CD14-positive monocyte (primary cell): ENCODE measurements around the gene TMCC3. TPM values are rescaled to one million over a fixed set of nuclear protein-coding genes. Genes with fewer than 3 reads are reported as not detected.

Experiments used
- DNase-seq, 3 donors: peaks; one replicate each; pipeline ENCODE4 v3.0.0-alpha.2; 2011 to 2022
- H2AFZ ChIP-seq: 2 replicates; pipeline ENCODE4 v1.6.0; 2012; ENCODE audit warnings: mild to moderate bottlenecking, low read depth, low read length, inconsistent platforms; ENCODE audit not compliant: insufficient read depth, poor library complexity, severe bottlenecking
- H3K27ac ChIP-seq, 2 donors: 1 replicate in 1 of 2; 2 replicates in 1 of 2; pipeline ENCODE4 v1.5.1; 2012 to 2013; ENCODE audit warnings: low read length in 2 of 2, control low read depth in 1 of 2, inconsistent platforms in 1 of 2, low read depth in 1 of 2, mild to moderate bottlenecking in 1 of 2
- H3K27me3 ChIP-seq, 2 donors: one replicate each; pipeline versions ENCODE4 v1.6.0 to v1.6.1; 2011 to 2013; ENCODE audit warnings: low read length in 2 of 2; ENCODE audit not compliant: control insufficient read depth in 2 of 2, insufficient read depth in 2 of 2
- H3K36me3 ChIP-seq, 2 donors: replicated peaks in 1 of 2; 1 replicate in 1 of 2; 2 replicates in 1 of 2; pipeline versions ENCODE4 v1.5.1 to v1.6.1; 2012 to 2013; ENCODE audit warnings: low read length in 2 of 2, control low read depth in 1 of 2, inconsistent platforms in 1 of 2, mild to moderate bottlenecking in 1 of 2; ENCODE audit not compliant: insufficient read depth in 2 of 2, control insufficient read depth in 1 of 2
- H3K4me1 ChIP-seq, 2 donors: 1 replicate in 1 of 2; 2 replicates in 1 of 2; pipeline versions ENCODE4 v1.5.1 to v1.6.1; 2012 to 2013; ENCODE audit warnings: low read length in 2 of 2, control low read depth in 1 of 2, inconsistent platforms in 1 of 2, mild to moderate bottlenecking in 1 of 2, moderate library complexity in 1 of 2; ENCODE audit not compliant: insufficient read depth in 2 of 2, control insufficient read depth in 1 of 2
- H3K4me2 ChIP-seq: replicated peaks from 2 replicates; pipeline ENCODE3; 2012; ENCODE audit warnings: low read length, moderate library complexity, mild to moderate bottlenecking; ENCODE audit not compliant: poor library complexity, severe bottlenecking; ENCODE audit errors: extremely low read depth
- H3K4me3 ChIP-seq, 3 experiments: fragments of 200-600 bp in 1 of 3; sonication (generic) in 1 of 3; replicated peaks in 1 of 3; 1 replicate in 2 of 3; 2 replicates in 1 of 3; pipeline ENCODE4 v1.5.1; 2011 to 2013; ENCODE audit warnings: low read length in 3 of 3, mild to moderate bottlenecking in 3 of 3, control low read depth in 2 of 3, low read depth in 2 of 3, inconsistent platforms in 1 of 3, moderate library complexity in 1 of 3
- H3K79me2 ChIP-seq: 2 replicates; pipeline ENCODE4 v1.6.0; 2012; ENCODE audit warnings: mild to moderate bottlenecking, control low read depth, inconsistent platforms, low read length, moderate library complexity; ENCODE audit not compliant: insufficient read depth
- H3K9ac ChIP-seq: 2 replicates; pipeline ENCODE4 v1.6.0; 2017; ENCODE audit warnings: low read length, mild to moderate bottlenecking; ENCODE audit not compliant: insufficient read depth, poor library complexity, severe bottlenecking
- H3K9me3 ChIP-seq, 2 donors: replicated peaks in 1 of 2; 1 replicate in 1 of 2; 2 replicates in 1 of 2; pipeline versions ENCODE4 v1.5.1 to v1.6.1; 2012 to 2013; ENCODE audit warnings: low read length in 2 of 2, control low read depth in 1 of 2; ENCODE audit not compliant: control insufficient read depth in 1 of 2, insufficient read depth in 1 of 2
- H4K20me1 ChIP-seq: 2 replicates; pipeline ENCODE4 v1.6.0; 2012; ENCODE audit warnings: mild to moderate bottlenecking, low read length, control low read depth, moderate library complexity; ENCODE audit not compliant: insufficient read depth
- H3K27ac Mint-ChIP-seq, 7 donors: one replicate each; pipeline ENCODE4 v1.8.0; 2020; ENCODE audit warnings: mild to moderate bottlenecking in 7 of 7, mixed read lengths in 7 of 7, moderate library complexity in 6 of 7, inconsistent platforms in 2 of 7
- H3K27me3 Mint-ChIP-seq, 3 donors: one replicate each; pipeline ENCODE4 v1.8.0; 2021 to 2022; ENCODE audit warnings: low read depth in 3 of 3, mild to moderate bottlenecking in 3 of 3, mixed read lengths in 3 of 3, moderate library complexity in 3 of 3, inconsistent platforms in 1 of 3
- H3K36me3 Mint-ChIP-seq, 2 donors: one replicate each; pipeline ENCODE4 v1.8.0; 2020; ENCODE audit warnings: mixed read lengths in 2 of 2, inconsistent platforms in 1 of 2, mild to moderate bottlenecking in 1 of 2
- H3K4me1 Mint-ChIP-seq: one replicate; pipeline ENCODE4 v1.8.0; 2020; ENCODE audit warnings: mild to moderate bottlenecking, mixed read lengths
- H3K4me3 Mint-ChIP-seq, 2 donors: one replicate each; pipeline ENCODE4 v1.8.0; 2020; ENCODE audit warnings: mild to moderate bottlenecking in 2 of 2, mixed read lengths in 2 of 2, moderate library complexity in 1 of 2
- H3K9me3 Mint-ChIP-seq, 7 donors: one replicate each; pipeline ENCODE4 v1.8.0; 2020 to 2022; ENCODE audit warnings: mixed read lengths in 7 of 7, mild to moderate bottlenecking in 6 of 7, moderate library complexity in 6 of 7, inconsistent platforms in 2 of 7
- CTCF ChIP-seq: fragments of 200-600 bp; IDR thresholded peaks from one replicate; pipeline ENCODE4 v1.8.0; 2022; ENCODE audit warnings: antibody characterized with exemption, mild to moderate bottlenecking
- WGBS: methylation state at CpG from one replicate; pipeline ENCODE4 v1.1.5; 2013; ENCODE audit warnings: missing lambda C conversion rate; ENCODE audit not compliant: insufficient coverage; 5-methylcytosine and 5-hydroxymethylcytosine counted together
- intact Hi-C, 2 donors: fragments of 100-400 bp; cut with micrococcal nuclease; formaldehyde crosslinking; loops; one replicate each; pipeline versions ENCODE4 v1.15.0 to v1.15.1; 2023
- polyA plus RNA-seq, 3 donors: library from polyadenylated mRNA; depleted of rRNA in 1 of 3; unstranded in 2 of 3; stranded (reverse) in 1 of 3; fragments of 300-500 nt in 2 of 3; fragments of >200 nt in 1 of 3; fragmentation: Illumina TruSeq in 2 of 3; gene quantifications; 1 replicate in 2 of 3; 2 replicates in 1 of 3; pipeline ENCODE4 v1.2.3, GENCODE V29; 2012 to 2021
- small RNA-seq: library from RNA; depleted of rRNA; stranded (forward); fragments of <200 nt; gene quantifications from one replicate; pipeline ENCODE3, GENCODE V24; 2012; ENCODE audit warnings: low read depth; ENCODE audit not compliant: insufficient read length

The TMCC3 gene
- polyA plus RNA-seq, 3 donors = 3.4 to 14.7 (median 7.1) TPM

DNA sequence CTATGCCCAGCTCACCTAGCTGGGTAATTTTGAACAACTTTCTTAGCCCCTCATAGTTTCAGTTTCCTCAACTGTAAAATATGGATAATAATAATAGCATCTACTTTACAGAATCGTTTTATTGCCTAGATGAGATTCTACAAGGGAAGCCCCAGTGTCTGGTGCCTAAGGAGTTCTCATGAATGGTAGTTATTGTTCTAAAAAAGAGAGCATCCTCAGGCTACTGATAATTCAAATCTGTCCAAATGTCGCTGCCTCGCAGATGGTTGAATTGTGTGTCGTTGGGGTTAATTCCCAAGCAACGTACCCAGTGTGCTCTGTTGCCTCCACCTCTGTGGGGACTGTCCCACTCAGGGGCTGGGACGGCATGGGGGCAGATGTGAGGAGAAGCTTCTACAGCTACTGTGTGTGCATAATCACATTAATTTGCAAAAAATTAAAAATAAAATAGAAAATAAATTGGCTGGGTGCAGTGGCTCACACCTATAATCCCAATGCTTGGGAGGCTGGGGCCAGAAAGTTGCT is 119.1 kb downstream of the TMCC3 start:
- Mint-ChIP-seq H3K27me3 (peaks cover 2 to 5% (median 2%) of the 10 kb centered on the region in 3 donors), H3K36me3 (no peaks in the 10 kb centered on the region), H3K9me3 (no peaks in the 10 kb centered on the region), H3K4me3 (no peak overlapping the region), H3K4me1 (peaks cover 9% of the 10 kb centered on the region), H3K27ac (no peak overlapping the region)
- TF ChIP-seq CTCF = no peak
- H3K27me3 ChIP-seq = no peaks in the 10 kb centered on the region
- no peaks in the 10 kb centered on the region for H3K9me3 ChIP-seq
- H3K4me3 ChIP-seq = no peak overlapping the region
- no peak overlapping the region for H3K4me2 ChIP-seq
- no peaks in the 10 kb centered on the region for H3K79me2 ChIP-seq
- H3K9ac ChIP-seq = no peak overlapping the region
- H4K20me1 ChIP-seq = no peaks in the 10 kb centered on the region
- no peak for DNase-seq
- H2AFZ ChIP-seq = no peak overlapping the region
- no peaks in the 10 kb centered on the region for H3K36me3 ChIP-seq
- no peaks in the 10 kb centered on the region for H3K4me1 ChIP-seq
- no CpG with 5 or more reads among the region's 6 CpGs for WGBS
- intact Hi-C loops = loop anchor here (5.0 to 10.0 kb wide), 4 partner anchors 384 to 1026 kb away; partner anchors contain the start of gene PLXNC1 (in 1 of the 2)
- H3K27ac ChIP-seq = no peak overlapping the region

DNA sequence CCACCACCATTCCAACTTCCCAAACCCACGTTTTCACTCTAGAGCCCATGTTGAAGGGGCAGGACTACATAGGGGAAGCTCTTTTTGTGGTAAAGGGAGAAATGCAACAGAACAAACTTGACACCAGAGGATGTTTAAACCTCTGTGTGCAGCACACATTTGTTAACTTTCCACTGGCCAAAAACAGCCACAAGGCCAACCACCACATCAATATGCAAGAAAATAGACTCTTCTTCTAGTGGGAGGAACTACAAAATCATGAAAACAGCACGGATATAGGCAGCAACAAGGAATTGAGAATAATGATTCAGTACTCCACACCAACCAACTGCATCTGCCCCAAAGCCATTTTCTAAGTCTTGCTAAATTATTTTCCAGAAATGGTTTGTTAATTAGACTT is 124.4 kb downstream of the TMCC3 start:
- no peak overlapping the region for H3K4me3 Mint-ChIP-seq
- no peak overlapping the region for H3K9ac ChIP-seq

More for the DNA sequence above, 124.4 kb downstream of the TMCC3 start:
- H3K4me3 ChIP-seq = no peak overlapping the region
- no peak overlapping the region for H3K27ac ChIP-seq
- no peak overlapping the region for H3K4me2 ChIP-seq
- no peaks in the 10 kb centered on the region for H3K27me3 ChIP-seq
- no peaks in the 10 kb centered on the region for H3K9me3 Mint-ChIP-seq
- no peaks in the 10 kb centered on the region for H3K9me3 ChIP-seq
- intact Hi-C loops = no loop called here
- H4K20me1 ChIP-seq = no peaks in the 10 kb centered on the region
- peaks cover 15% of the 10 kb centered on the region for H3K4me1 Mint-ChIP-seq
- no peak for TF ChIP-seq CTCF
- no peaks in the 10 kb centered on the region for H3K36me3 ChIP-seq
- H3K4me1 ChIP-seq = no peaks in the 10 kb centered on the region
- no CpG with 5 or more reads among the region's 2 CpGs for WGBS
- H3K27ac Mint-ChIP-seq = no peak overlapping the region
- peaks cover 1 to 4% (median 3%) of the 10 kb centered on the region in 3 donors for H3K27me3 Mint-ChIP-seq
- DNase-seq = no peak
- H3K36me3 Mint-ChIP-seq = no peaks in the 10 kb centered on the region
- H2AFZ ChIP-seq = no peak overlapping the region
- no peaks in the 10 kb centered on the region for H3K79me2 ChIP-seq

Small RNA genes within 50 kb of the gene (small RNA-seq; reads per million reads assigned to genes)
- gene LSM3P2 (not detected), gene MIR5700 (not detected)

Other genes starting within 250 kb of the TMCC3 start
- 1 to 10 TPM in 2 of 3 donors, under 1 TPM in 1; 0.73 to 3.1 (median 1.0) TPM for gene CEP83, start 190.7 kb downstream of the TMCC3 start, polyA plus RNA-seq